ENCODE results near the gene AIFM1. TPM values are rescaled to one million over a fixed set of nuclear protein-coding genes. Genes with fewer than 3 reads are reported as not detected.

Gene AIFM1
- polyA plus RNA-seq, 1 donor (not counting 4 experiments of a cell fraction or from before 2014, with no cell fraction given): 52.5 TPM

DNA sequence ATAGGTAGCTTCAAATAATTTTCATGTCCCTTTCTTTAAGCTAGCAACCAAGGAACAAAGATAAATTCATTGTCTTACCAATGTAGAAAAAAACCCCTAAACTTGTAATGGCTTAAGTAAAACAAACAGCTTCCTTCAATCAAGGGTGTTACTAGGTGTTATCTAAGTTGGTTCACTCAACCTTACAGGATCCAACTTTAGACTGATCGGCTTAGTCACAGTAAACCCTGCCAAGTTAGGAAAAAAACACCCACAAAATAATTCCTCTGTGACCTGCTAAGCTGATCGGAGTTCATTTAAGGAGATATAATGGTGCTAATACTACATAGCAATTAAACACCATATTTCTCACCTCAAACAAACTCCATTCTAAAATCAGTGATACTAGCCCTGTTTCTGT, 10.1 kb downstream of the AIFM1 start:
- FAIRE-seq: no peak
- no peak overlapping the region for H3K4me3 ChIP-seq (ENCODE audit: control insufficient read depth in 2 of 3, extremely low read depth in 1 of 3, insufficient read depth in 2 of 3, low read depth in 1 of 3, low read length in 3 of 3)
- H3K9ac ChIP-seq (ENCODE audit: control insufficient read depth, extremely low read depth, insufficient read depth, low read length): no peak overlapping the region
- H3K27me3 ChIP-seq (ENCODE audit: control insufficient read depth, extremely low read depth, insufficient read depth, low read length): no peaks in the 10 kb centered on the region
- TF ChIP-seq, protein P1, sequence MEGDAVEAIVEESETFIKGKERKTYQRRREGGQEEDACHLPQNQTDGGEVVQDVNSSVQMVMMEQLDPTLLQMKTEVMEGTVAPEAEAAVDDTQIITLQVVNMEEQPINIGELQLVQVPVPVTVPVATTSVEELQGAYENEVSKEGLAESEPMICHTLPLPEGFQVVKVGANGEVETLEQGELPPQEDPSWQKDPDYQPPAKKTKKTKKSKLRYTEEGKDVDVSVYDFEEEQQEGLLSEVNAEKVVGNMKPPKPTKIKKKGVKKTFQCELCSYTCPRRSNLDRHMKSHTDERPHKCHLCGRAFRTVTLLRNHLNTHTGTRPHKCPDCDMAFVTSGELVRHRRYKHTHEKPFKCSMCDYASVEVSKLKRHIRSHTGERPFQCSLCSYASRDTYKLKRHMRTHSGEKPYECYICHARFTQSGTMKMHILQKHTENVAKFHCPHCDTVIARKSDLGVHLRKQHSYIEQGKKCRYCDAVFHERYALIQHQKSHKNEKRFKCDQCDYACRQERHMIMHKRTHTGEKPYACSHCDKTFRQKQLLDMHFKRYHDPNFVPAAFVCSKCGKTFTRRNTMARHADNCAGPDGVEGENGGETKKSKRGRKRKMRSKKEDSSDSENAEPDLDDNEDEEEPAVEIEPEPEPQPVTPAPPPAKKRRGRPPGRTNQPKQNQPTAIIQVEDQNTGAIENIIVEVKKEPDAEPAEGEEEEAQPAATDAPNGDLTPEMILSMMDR (optimal IDR thresholded peaks at IDR 0.05 in 1 of 3, IDR thresholded peaks at IDR 0.05 in 1 of 3, conservative IDR thresholded peaks at IDR 0.05 in 1 of 3; ENCODE audit: extremely low read depth in 1 of 3, insufficient read depth in 2 of 3, low read length in 3 of 3): no peak
- no peak for TF ChIP-seq EZH2 (IDR thresholded peaks at IDR 0.05; ENCODE audit: low read length)
- no peak overlapping the region for H3K27ac ChIP-seq (ENCODE audit: control insufficient read depth, insufficient read depth, low read length)
- H4K20me1 ChIP-seq (ENCODE audit: control insufficient read depth, extremely low read depth, insufficient read depth, low read length): no peaks in the 10 kb centered on the region
- H3K9me3 ChIP-seq (ENCODE audit: control insufficient read depth, low read depth, low read length): no peaks in the 10 kb centered on the region
- no peak for DNase-seq (ENCODE audit: low read depth, low spot score)
- dilution Hi-C loops (cut with MboI; ENCODE audit: extremely low pct_ligation_motif_present, low sequenced_read_pairs): loop anchor here (10.0 kb wide), 1 partner anchor 59 kb away; no protein-coding TSS in a partner anchor
- no peaks in the 10 kb centered on the region for H3K9me1 ChIP-seq (ENCODE audit: control insufficient read depth, extremely low read depth, insufficient read depth, low read length)
- H3K36me3 ChIP-seq (ENCODE audit: control insufficient read depth in 2 of 2, extremely low read depth in 1 of 2, insufficient read depth in 2 of 2, low read length in 2 of 2): peaks cover 0 to 1% of the 10 kb centered on the region in 2 experiments
- H3K4me2 ChIP-seq (ENCODE audit: control insufficient read depth, extremely low read depth, insufficient read depth, low read depth, low read length): no peak overlapping the region
- H3K4me1 ChIP-seq (ENCODE audit: control insufficient read depth, extremely low read depth, insufficient read depth, low read length): no peaks in the 10 kb centered on the region
- H3K79me2 ChIP-seq (ENCODE audit: control insufficient read depth, insufficient read depth, low read length): no peaks in the 10 kb centered on the region
- H2AFZ ChIP-seq (ENCODE audit: control insufficient read depth, low read length): no peak overlapping the region

DNA sequence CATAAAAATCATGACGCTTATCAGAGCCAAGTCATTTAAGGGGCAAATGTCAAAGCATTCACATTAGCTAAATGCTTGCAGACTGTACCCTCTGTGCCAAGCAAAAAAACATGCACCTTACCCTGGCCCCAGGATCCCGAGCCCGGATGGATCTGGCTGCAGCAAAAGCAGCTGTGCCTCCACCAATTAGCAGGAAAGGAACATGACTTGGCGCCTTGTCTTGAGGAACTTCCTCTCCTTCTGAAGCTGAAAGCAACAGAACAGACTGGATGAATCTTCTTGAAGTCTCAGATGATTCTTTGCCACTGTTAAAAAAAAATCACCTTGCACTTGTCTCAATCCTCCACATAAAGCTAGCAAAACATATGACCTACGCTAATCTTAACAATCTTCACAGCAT, 18.0 kb downstream of the AIFM1 start:
- Histone ChIP-seq H3K4me3 (ENCODE audit: control insufficient read depth in 2 of 3, extremely low read depth in 1 of 3, insufficient read depth in 2 of 3, low read depth in 1 of 3, low read length in 3 of 3) (no peak overlapping the region), H3K27me3 (ENCODE audit: control insufficient read depth, extremely low read depth, insufficient read depth, low read length) (no peaks in the 10 kb centered on the region), H3K4me1 (ENCODE audit: control insufficient read depth, extremely low read depth, insufficient read depth, low read length) (peaks cover 9% of the 10 kb centered on the region), H3K4me2 (ENCODE audit: control insufficient read depth, extremely low read depth, insufficient read depth, low read depth, low read length) (no peak overlapping the region), H3K9me1 (ENCODE audit: control insufficient read depth, extremely low read depth, insufficient read depth, low read length) (no peaks in the 10 kb centered on the region), H3K9ac (ENCODE audit: control insufficient read depth, extremely low read depth, insufficient read depth, low read length) (no peak overlapping the region), H2AFZ (ENCODE audit: control insufficient read depth, low read length) (no peak overlapping the region), H3K9me3 (ENCODE audit: control insufficient read depth, low read depth, low read length) (no peaks in the 10 kb centered on the region), H3K27ac (ENCODE audit: control insufficient read depth, insufficient read depth, low read length) (no peak overlapping the region), H3K79me2 (ENCODE audit: control insufficient read depth, insufficient read depth, low read length) (no peaks in the 10 kb centered on the region), H4K20me1 (ENCODE audit: control insufficient read depth, extremely low read depth, insufficient read depth, low read length) (no peaks in the 10 kb centered on the region), H3K36me3 (ENCODE audit: control insufficient read depth in 2 of 2, extremely low read depth in 1 of 2, insufficient read depth in 2 of 2, low read length in 2 of 2) (peaks cover 0 to 4% of the 10 kb centered on the region in 2 experiments)
- dilution Hi-C loops (cut with MboI; ENCODE audit: extremely low pct_ligation_motif_present, low sequenced_read_pairs): no loop called here
- DNase-seq (ENCODE audit: low read depth, low spot score) (no peak), FAIRE-seq (no peak)
- TF ChIP-seq EZH2 (IDR thresholded peaks at IDR 0.05; ENCODE audit: low read length): no peak
- TF ChIP-seq, protein P1 (optimal IDR thresholded peaks at IDR 0.05 in 1 of 3, IDR thresholded peaks at IDR 0.05 in 1 of 3, conservative IDR thresholded peaks at IDR 0.05 in 1 of 3; ENCODE audit: extremely low read depth in 1 of 3, insufficient read depth in 2 of 3, low read length in 3 of 3): no peak
